H1 (cell line): ENCODE results near the gene DUSP2. TPM values are rescaled to one million over a fixed set of nuclear protein-coding genes. Genes with fewer than 3 reads are reported as not detected.

Experiments used
- EP300 ChIP-seq, 2 experiments: IDR thresholded peaks; 1 replicate in 1 of 2; 2 replicates in 1 of 2; pipeline ENCODE4 v1.6.1; 2011 to 2012; ENCODE audit warnings: low read depth in 2 of 2, low read length in 2 of 2, mild to moderate bottlenecking in 2 of 2, borderline replicate concordance in 1 of 2, inconsistent platforms in 1 of 2, moderate library complexity in 1 of 2
- RNF2 ChIP-seq: fragments of 200-900, 300-1000 bp; sonication (generic); IDR thresholded peaks from 2 replicates; pipeline ENCODE4 v1.7.1; 2016; ENCODE audit warnings: borderline replicate concordance, low read depth, mild to moderate bottlenecking, antibody characterized with exemption, low read length; ENCODE audit not compliant: poor library complexity, severe bottlenecking; ENCODE audit errors: missing control alignments
- polyA plus RNA-seq, 7 experiments: library from polyadenylated mRNA; depleted of rRNA in 3 of 7; stranded (reverse) in 5 of 7; unstranded in 2 of 7; fragments of >200 nt in 5 of 7; fragments of 200-250 nt in 2 of 7; gene quantifications; 1 replicate in 5 of 7; 2 replicates in 1 of 7; 4 replicates in 1 of 7; pipeline versions ENCODE4 v1.2.1 to v1.2.3, GENCODE V29; 2011 to 2013; ENCODE audit warnings: missing spikeins in 2 of 7, mixed read lengths in 2 of 7
- total RNA-seq: library from RNA; stranded (reverse); fragmentation: NEBNext Ultra II Directional; extraction: Animal tissue kit (Norgen Biotek cat#: 25700); gene quantifications from 2 replicates; pipeline ENCODE4 v1.2.1, GENCODE V29; 2021

Gene DUSP2
- total and polyA plus RNA-seq, 2 of the 8 experiments (the other 6 are each of a cell fraction or from before 2014, with no cell fraction given) = 10.1 to 10.4 TPM

- no peak for TF ChIP-seq RNF2
- no peak for TF ChIP-seq EP300 (IDR thresholded peaks at IDR 0.05; ENCODE audit: borderline replicate concordance in 1 of 2, low read depth in 2 of 2, low read length in 2 of 2)
Measured at GRCh38 chr2:96131152-96131812, 14.0 kb downstream of the DUSP2 start (continued).
